GM12875 (cell line): ENCODE results near the gene ERCC1.

ENCODE experiments used
- H3K4me3 ChIP-seq: one replicate; pipeline ENCODE4 v1.5.1; 2011; ENCODE audit warnings: low read depth, low read length, control low read depth
- TF ChIP-seq, protein P1 (sequence below): IDR thresholded peaks from 2 replicates; pipeline ENCODE4 v1.5.1; 2011; ENCODE audit warnings: low read depth, mild to moderate bottlenecking, control low read depth, inconsistent platforms, low read length, moderate library complexity, borderline replicate concordance; ENCODE audit not compliant: insufficient read depth

Gene ERCC1

DNA sequence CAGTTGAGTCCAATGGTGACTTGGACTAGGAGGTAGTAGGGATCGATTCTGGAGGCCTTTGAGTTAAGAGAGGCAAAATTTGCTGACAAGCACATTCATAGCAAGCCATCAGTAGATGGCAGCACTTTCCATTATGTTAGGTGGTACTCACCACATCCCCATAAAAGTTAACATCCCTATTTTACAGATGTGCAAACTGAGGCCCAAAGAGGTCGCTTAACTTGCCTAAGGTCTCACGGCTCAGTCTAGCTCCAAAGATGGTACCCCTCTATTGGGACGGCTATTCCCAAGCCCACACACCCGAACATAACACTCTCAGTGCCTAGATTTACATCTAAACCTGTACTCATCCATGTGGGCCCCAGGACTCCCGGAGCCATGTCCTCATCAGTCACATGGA is 22.6 kb upstream of the ERCC1 start:
- no peak overlapping the region for H3K4me3 ChIP-seq
- TF ChIP-seq, protein P1, sequence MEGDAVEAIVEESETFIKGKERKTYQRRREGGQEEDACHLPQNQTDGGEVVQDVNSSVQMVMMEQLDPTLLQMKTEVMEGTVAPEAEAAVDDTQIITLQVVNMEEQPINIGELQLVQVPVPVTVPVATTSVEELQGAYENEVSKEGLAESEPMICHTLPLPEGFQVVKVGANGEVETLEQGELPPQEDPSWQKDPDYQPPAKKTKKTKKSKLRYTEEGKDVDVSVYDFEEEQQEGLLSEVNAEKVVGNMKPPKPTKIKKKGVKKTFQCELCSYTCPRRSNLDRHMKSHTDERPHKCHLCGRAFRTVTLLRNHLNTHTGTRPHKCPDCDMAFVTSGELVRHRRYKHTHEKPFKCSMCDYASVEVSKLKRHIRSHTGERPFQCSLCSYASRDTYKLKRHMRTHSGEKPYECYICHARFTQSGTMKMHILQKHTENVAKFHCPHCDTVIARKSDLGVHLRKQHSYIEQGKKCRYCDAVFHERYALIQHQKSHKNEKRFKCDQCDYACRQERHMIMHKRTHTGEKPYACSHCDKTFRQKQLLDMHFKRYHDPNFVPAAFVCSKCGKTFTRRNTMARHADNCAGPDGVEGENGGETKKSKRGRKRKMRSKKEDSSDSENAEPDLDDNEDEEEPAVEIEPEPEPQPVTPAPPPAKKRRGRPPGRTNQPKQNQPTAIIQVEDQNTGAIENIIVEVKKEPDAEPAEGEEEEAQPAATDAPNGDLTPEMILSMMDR: peak; percentile 52; the same call in 1 of the 2 replicates

DNA sequence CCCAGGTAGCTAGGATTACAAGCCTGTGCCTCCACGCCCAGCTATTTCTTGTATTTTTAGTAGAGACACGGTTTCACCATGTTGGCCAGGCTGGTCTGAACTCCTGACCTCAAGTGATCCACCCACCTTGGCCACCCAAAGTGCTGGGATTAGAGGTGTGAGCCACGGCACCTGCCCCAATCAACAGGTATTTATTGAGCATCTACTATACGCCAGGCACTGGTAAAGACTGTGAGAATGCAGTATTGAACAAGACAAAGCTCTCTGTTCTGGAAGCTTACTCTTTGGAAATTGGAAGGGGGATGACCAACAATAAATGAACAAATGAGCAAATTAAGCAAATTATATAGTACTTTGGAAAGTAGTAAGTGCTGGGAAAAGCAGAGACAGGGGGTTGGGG is 21.4 kb upstream of the ERCC1 start:
- no peak overlapping the region for H3K4me3 ChIP-seq
- TF ChIP-seq, protein P1: no peak

DNA sequence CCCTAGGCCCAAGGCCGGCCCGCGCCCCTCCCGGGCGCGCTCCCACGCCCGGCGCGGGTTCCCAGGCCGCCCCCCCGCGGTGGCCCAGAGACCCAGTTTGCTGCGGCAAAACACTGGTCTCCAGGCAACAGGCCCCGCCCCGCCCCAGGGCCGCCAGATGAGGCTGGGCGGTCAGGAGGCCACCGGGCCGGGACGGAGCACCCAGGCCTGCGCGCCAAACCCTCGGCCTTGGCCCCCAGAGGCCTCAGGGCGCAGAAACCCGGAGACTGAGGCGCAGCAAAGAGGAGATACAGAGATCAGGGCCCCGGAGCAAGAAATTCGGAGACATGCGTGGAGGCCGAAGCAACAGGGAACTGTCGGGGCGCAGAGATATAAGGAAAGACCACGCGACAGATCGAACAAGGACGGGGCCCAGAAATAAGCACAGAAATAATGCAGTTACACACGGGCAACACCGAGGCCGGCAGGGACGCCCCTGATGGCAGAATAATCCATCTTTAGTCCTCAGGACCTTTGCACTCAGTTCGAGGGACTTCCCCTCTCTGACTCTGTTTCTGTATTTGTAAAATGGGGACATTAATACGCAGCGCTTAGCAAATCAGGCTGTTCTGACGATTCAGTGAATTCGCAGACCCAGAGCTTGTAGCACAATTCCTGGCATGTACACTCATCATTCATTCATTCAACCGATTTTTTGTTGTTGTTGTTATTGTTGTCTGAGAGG is 20.8 kb upstream of the ERCC1 start:
- TF ChIP-seq, protein P1: 0 out of 2 replicates have a peak, but pooled peaks have one; percentile 22
- H3K4me3 ChIP-seq: peak overlapping the region; percentile 28

DNA sequence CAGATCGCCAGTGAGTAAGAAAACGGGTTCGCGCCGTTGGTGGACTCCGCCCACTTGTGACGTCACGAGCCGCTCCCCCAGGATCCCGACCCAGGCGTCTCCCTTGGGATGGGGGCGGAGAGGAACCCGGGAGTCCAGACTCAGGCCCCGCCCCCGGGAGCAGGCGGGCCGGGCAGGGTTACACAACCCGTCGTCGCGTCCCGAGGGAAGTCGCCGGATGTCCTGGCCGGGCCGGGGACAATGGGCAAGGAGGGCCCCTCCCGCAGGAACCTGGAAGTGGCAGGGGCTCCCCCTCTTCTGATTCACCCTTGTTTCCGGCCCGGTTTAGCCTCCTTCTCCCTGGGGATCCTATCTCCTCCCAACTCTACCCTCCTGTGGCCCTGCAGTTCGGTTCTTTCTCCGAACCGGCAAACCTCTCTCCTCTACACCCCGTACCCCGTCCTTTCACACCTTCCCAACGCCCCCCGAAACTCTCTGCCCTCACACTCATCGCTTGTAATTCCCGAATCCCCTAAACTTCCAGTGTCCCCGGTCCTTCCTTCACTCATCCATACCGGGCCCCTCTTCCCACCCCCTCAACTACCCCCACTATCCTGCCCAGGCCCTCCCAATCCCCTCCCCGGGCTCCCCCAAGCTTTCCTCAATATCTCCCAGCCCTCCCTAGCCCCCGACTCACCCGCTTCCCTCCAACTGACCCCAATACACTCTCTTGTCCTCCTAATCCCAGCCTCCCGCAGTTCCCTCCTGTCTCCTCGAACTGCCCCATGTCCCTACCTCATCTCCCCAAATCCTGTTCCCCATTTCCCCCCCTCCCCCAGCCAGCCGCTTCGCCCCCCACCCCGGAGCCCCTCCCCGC is 20.0 kb upstream of the ERCC1 start:
- peak overlapping the region; percentile 46 for H3K4me3 ChIP-seq
- TF ChIP-seq, protein P1: no peak

DNA sequence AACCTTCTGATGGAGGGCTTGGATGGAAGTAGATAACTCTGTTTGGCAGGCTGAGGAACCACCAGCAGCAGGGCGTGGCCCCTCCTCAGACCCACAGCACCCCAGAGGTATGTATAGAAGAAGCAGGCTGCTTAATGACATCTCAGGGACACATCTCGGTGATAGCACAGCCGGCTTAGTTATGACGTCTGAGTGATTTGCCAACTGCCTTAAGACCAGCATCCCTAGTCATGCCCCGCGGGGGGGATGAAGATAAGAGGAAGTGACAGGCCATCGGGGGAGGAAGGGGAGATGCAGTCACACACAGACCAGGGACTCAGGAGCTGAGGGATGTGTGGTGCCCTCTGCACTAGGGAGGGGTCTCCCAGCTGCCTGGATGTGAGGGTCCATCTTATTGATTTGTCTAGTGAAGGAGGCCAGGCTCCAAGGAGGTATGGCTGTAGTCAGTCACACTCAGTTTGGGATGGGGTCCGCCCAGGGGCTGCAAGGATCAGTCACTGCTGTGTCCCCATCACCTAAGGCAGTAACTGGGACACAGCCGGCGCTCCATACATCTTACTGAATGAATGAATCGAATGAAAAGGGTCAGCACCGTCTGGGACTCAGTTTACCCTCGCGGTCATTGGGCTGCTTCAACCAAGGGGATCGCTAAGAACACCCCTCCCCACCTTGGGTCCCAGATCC is 19.2 kb upstream of the ERCC1 start:
- TF ChIP-seq, protein P1: no peak
- peak overlapping the region; percentile 46 for H3K4me3 ChIP-seq

DNA sequence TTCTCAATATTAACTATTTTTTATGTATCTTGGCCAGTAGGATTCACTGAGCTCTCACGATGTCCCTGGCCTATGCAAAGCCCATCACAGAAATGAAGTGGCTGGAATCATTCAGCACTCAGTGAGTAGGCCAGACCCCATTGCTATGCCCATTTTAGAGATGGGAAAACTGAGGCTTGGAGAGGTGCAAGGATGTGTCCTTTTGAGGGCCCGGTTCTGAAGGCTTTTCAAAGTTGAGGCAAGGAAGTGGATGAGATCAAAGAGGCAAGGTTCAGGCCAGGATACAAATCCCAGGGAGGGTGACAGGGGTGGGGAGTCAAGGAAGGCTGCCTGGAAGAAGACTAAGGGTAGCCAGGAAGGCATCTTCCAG is 18.7 kb upstream of the ERCC1 start:
- TF ChIP-seq, protein P1: no peak
- H3K4me3 ChIP-seq: no peak overlapping the region
